Fibroblast of villous mesenchyme (primary cell): Measurements from ENCODE around the gene MAPK12. TPM values are rescaled to one million over a fixed set of nuclear protein-coding genes. Genes with fewer than 3 reads are reported as not detected.

Experiments used
- DNase-seq: peaks from one replicate; pipeline ENCODE4 v3.0.0-alpha.2; 2010; ENCODE audit warnings: low read depth
- H3K4me3 ChIP-seq: 2 replicates; pipeline ENCODE4 v1.5.1; 2011; ENCODE audit warnings: low read depth, mild to moderate bottlenecking, low read length
- CTCF ChIP-seq: IDR thresholded peaks from 2 replicates; pipeline ENCODE4 v1.5.1; 2012; ENCODE audit warnings: low read depth, mild to moderate bottlenecking, low read length; ENCODE audit not compliant: insufficient read depth
- total RNA-seq: library from RNA; depleted of rRNA; stranded (reverse); fragments of >200 nt; gene quantifications from 2 replicates; pipeline ENCODE4 v1.2.3, GENCODE V29; 2012

MAPK12 gene
- total RNA-seq, 1 donor: 42.7 TPM

GRCh38 chr22:50210378-50211139, 50.9 kb downstream of the MAPK12 start:
- DNase-seq: no peak
- no peak overlapping the region for H3K4me3 ChIP-seq
- no peak for TF ChIP-seq CTCF

DNA sequence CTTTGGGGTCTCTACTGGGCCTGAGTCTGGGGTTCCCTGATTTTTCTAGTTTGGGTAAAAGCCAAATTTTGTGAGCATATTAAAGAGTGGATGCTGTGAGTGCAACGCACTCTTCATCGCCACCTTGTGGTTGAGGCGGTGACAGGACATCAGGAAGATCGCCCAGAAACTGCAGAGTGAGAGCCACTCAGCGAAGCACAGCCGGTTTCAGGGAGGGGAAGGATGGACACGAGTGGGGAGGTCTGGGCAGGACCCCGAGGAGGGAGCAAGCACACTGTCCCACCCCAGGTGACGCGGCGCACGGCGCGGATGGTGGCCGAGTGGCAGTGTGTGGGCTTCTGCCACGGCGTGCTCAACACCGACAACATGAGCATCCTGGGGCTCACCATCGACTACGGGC, 51.6 kb downstream of the MAPK12 start:
- peak; percentile 88 for TF ChIP-seq CTCF
- no peak overlapping the region for H3K4me3 ChIP-seq
- peak; percentile 67 for DNase-seq

GRCh38 chr22:50208939-50209892, 52.3 kb downstream of the MAPK12 start:
- no peak overlapping the region for H3K4me3 ChIP-seq
- no peak for DNase-seq
- no peak for TF ChIP-seq CTCF

DNA sequence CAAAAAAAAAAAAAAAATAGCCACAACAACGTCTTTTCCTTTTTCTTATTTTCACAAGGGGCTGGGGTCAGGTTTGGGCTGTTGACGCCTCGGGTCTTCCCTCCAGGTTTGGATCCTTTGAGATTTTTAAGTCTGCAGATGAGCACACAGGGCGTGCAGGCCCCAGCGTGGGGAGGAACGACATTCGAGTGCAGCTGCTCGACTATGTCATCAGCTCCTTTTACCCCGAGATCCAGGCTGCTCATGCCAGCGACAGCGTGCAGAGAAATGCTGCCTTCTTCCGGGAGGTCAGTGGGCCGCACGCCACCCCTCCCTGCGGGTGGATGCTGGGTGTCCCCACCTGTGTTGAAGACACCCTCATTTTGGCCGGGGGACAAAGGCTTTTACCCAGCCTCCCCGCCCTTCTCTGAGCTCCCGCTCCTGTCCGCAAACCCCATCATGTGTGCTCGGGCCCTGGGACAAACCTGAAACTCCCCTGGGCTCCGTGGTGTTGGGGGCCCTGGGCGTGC, 53.0 kb downstream of the MAPK12 start:
- no peak for DNase-seq
- TF ChIP-seq CTCF: no peak
- no peak overlapping the region for H3K4me3 ChIP-seq

- no peak for DNase-seq
- no peak for TF ChIP-seq CTCF
These were observed 53.9 kb downstream of the MAPK12 start for GRCh38 chr22:50207383-50208140.

DNA sequence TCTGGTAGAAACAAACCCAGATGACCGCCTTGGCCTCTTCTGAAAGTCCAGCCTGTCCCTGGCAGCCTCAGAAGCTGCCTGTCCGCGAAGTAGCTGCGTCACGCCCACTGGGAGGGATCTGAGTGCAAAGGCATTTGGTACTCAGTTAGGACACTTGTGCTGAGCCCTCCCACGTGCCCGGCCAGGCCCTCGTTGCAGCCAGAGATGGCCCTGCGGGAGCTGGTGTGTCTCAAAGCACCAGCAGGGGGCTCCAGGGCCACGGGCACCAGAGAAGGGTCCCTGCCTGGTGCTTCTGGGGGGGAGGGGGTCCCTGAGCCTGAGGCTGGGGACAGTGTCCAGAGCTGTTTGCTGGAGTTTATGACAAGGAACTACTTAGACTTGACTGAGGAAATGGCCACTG, 54.9 kb downstream of the MAPK12 start:
- H3K4me3 ChIP-seq: no peak overlapping the region

More at GRCh38 chr22:50207383-50208140, 53.9 kb downstream of the MAPK12 start:
- H3K4me3 ChIP-seq: no peak overlapping the region

More for the DNA sequence above, 54.9 kb downstream of the MAPK12 start:
- TF ChIP-seq CTCF: peak; percentile 75
- DNase-seq: peak; percentile 87
